ENCODE measurements around the gene KCNG1. TPM values are rescaled to one million over a fixed set of nuclear protein-coding genes. Genes with fewer than 3 reads are reported as not detected.
A peak's percentile ranks its signal among the peaks of the same experiment; 100 is the strongest.

The KCNG1 gene
- total RNA-seq, 6 experiments from 2014 or later, result 3.0 to 5.4 (median 3.5) TPM

- Mint-ChIP-seq H3K27me3 (ENCODE audit: insufficient read depth) (peaks cover 3% of the 10 kb centered on the region), H3K4me3 (no peak overlapping the region), H3K9me3 (no peaks in the 10 kb centered on the region), H3K36me3 (ENCODE audit: low read depth) (no peaks in the 10 kb centered on the region), H3K27ac (no peak overlapping the region), H3K4me1 (ENCODE audit: low read depth) (peaks cover 14% of the 10 kb centered on the region)
- TF ChIP-seq, protein P1, sequence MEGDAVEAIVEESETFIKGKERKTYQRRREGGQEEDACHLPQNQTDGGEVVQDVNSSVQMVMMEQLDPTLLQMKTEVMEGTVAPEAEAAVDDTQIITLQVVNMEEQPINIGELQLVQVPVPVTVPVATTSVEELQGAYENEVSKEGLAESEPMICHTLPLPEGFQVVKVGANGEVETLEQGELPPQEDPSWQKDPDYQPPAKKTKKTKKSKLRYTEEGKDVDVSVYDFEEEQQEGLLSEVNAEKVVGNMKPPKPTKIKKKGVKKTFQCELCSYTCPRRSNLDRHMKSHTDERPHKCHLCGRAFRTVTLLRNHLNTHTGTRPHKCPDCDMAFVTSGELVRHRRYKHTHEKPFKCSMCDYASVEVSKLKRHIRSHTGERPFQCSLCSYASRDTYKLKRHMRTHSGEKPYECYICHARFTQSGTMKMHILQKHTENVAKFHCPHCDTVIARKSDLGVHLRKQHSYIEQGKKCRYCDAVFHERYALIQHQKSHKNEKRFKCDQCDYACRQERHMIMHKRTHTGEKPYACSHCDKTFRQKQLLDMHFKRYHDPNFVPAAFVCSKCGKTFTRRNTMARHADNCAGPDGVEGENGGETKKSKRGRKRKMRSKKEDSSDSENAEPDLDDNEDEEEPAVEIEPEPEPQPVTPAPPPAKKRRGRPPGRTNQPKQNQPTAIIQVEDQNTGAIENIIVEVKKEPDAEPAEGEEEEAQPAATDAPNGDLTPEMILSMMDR (IDR thresholded peaks at IDR 0.05), result peak; percentile 53
- DNase-seq, result no peak
Observed at GRCh38 chr20:51042657-51043247, 19.8 kb upstream of the KCNG1 start.

DNA sequence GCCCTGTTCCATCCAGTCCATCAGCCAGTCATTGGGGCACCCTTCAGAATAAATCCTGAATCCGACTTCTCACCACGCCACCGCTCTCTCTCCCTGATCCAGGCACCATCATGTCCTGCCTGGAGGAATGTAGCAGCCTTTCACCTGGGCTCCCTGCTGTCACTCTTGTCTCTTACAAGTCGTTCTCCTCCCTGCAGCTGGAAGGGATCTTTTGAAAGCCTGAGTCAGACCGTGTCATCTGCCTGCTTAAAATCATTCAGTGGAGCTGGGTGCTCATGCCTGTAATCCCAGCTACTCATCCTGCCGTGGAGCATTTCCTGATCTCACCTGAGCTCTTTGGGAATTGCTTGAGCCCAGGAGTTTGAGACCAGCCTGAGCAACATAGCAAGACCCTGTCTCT is 19.2 kb upstream of the KCNG1 start:
- TF ChIP-seq, protein P1 (IDR thresholded peaks at IDR 0.05), result no peak
- no peak for DNase-seq
- H3K9me3 Mint-ChIP-seq, result no peaks in the 10 kb centered on the region
- no peaks in the 10 kb centered on the region for H3K36me3 Mint-ChIP-seq (ENCODE audit: low read depth)
- peaks cover 15% of the 10 kb centered on the region for H3K4me1 Mint-ChIP-seq (ENCODE audit: low read depth)
- no peak overlapping the region for H3K27ac Mint-ChIP-seq
- no peak overlapping the region for H3K4me3 Mint-ChIP-seq
- H3K27me3 Mint-ChIP-seq (ENCODE audit: insufficient read depth), result peaks cover 3% of the 10 kb centered on the region

DNA sequence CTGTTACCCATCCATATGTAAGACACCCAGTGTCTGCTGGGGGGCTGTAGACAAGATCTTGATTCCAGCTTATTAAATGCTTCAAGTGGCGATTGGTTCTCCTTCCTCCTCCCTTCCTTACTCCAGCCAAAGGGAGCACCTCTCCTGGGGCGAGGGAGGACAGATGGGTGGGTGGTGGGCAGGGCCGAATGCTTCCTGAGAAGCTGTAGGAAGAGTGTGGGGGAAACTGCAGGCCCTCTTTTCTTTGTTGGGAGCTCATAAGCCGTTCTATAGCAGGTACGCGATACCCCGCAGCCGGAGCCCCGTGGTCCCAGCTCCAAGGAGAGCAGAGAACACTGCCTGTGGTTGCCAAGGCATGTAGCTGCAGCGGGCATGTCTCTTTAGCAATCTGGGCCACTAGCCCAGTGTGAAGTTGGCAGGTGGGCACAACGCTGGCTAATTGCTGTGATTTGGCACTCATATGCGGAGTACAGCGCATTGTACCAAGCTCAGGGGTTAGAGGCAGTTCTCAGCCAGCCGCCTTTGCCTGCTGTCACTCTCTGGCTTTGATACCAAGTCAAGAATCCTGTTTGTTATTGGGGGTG is 14.7 kb upstream of the KCNG1 start:
- H3K27me3 Mint-ChIP-seq (ENCODE audit: insufficient read depth), result no peaks in the 10 kb centered on the region; the same call in 1 of the 2 replicates
- TF ChIP-seq, protein P1 (IDR thresholded peaks at IDR 0.05), result no peak
- H3K36me3 Mint-ChIP-seq (ENCODE audit: low read depth), result no peaks in the 10 kb centered on the region
- no peak overlapping the region for H3K4me3 Mint-ChIP-seq
- H3K4me1 Mint-ChIP-seq (ENCODE audit: low read depth), result peaks cover 35% of the 10 kb centered on the region
- no peak overlapping the region for H3K27ac Mint-ChIP-seq
- H3K9me3 Mint-ChIP-seq, result no peaks in the 10 kb centered on the region
- DNase-seq, result no peak

DNA sequence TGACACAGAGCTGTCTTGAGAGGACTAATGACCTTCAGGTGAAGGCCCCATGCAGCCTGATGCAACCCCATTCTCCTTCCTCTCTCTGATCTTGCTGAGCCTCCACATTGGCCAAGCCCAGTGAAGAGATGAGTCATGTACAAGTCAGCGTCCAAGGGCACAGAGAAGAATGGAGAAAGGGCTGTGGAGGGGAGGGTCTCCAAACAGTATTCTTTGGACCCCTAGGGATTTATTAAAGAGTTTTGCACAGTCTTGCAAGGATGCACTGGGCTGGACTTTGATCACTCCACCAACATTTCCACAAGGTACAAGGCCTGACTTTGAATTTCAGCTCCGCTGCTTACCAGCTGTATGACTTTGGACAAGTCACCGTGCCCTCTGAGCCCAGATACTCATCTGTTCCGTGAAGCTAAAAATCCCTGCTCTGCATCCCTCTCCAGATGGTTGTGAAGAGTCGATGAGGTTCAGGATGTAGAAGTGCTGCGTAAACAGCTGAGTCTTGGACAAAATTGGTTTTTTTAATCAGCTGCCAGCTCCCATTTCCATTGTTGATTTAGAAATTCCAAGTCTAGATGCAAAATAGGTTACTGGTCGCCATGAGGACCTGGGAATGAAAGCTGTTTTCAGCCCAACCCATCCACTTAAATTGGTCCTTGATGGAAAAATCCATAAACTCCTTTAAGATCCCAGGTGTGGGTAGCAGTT is 14.1 kb upstream of the KCNG1 start:
- Mint-ChIP-seq H3K27me3 (ENCODE audit: insufficient read depth) (no peaks in the 10 kb centered on the region; the same call in 1 of the 2 replicates), H3K4me3 (no peak overlapping the region), H3K27ac (no peak overlapping the region; the same call in 1 of the 2 replicates), H3K4me1 (ENCODE audit: low read depth) (peaks cover 35% of the 10 kb centered on the region), H3K9me3 (no peaks in the 10 kb centered on the region), H3K36me3 (ENCODE audit: low read depth) (no peaks in the 10 kb centered on the region)
- TF ChIP-seq, protein P1 (IDR thresholded peaks at IDR 0.05), result no peak
- no peak for DNase-seq

DNA sequence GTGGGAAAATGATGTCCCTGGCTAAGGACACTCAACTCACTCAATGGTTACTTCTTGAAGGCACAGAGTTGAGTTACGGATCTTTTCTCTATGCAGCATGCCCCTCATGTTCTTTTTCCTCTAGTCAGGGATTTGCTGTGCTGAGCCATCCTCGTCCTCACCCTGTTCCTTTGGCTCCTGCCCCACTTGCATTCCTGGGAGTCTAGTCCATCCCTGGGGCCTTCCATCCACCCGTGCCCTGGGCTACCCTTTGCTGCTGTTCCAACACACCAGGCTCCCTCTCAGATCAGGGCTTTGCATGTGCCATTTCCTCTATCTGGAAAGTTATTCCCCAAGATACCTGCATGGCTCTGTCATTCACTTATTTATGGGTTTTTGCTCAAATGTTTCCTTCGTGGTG is 13.3 kb upstream of the KCNG1 start:
- no peaks in the 10 kb centered on the region for H3K9me3 Mint-ChIP-seq
- no peaks in the 10 kb centered on the region for H3K36me3 Mint-ChIP-seq (ENCODE audit: low read depth)
- no peak for DNase-seq
- TF ChIP-seq, protein P1 (IDR thresholded peaks at IDR 0.05), result no peak
- no peak overlapping the region for H3K4me3 Mint-ChIP-seq
- H3K27ac Mint-ChIP-seq, result no peak overlapping the region
- H3K4me1 Mint-ChIP-seq (ENCODE audit: low read depth), result peaks cover 35% of the 10 kb centered on the region
- H3K27me3 Mint-ChIP-seq (ENCODE audit: insufficient read depth), result no peaks in the 10 kb centered on the region; the same call in 1 of the 2 replicates
